HG03565 (cell line): ENCODE measurements around the gene TMIE.
"Not testable (repeated sequence)": the region's sequence is repeated elsewhere in the genome, so short reads cannot be mapped to it uniquely, and the experiment has no call there.

Experiments
- ATAC-seq: cut with Tn5 transposase; IDR thresholded peaks from one replicate; pipeline ENCODE4 v1.9.1; 2021; ENCODE audit warnings: mild to moderate bottlenecking, moderate library complexity; ENCODE audit not compliant: unreplicated experiment

The TMIE gene

GRCh38 chr3:46719044-46719565, 17.9 kb downstream of the TMIE start:
- ATAC-seq = no peak

GRCh38 chr3:46719735-46720271, 18.6 kb downstream of the TMIE start:
- no peak for ATAC-seq

- ATAC-seq = no peak
Observed at GRCh38 chr3:46721009-46721408, 19.8 kb downstream of the TMIE start.

GRCh38 chr3:46722443-46722842, 21.3 kb downstream of the TMIE start:
- ATAC-seq = no peak

- no peak for ATAC-seq
Observed at GRCh38 chr3:46724424-46724823, 23.2 kb downstream of the TMIE start.

- no peak for ATAC-seq
Observed at GRCh38 chr3:46725621-46726314, 24.6 kb downstream of the TMIE start.

GRCh38 chr3:46729038-46729437, 27.8 kb downstream of the TMIE start:
- no peak for ATAC-seq

- ATAC-seq = no peak
Observed at GRCh38 chr3:46730819-46731218, 29.6 kb downstream of the TMIE start.

- ATAC-seq = no peak
Observed at GRCh38 chr3:46731795-46732194, 30.6 kb downstream of the TMIE start.

GRCh38 chr3:46733026-46733800, 32.0 kb downstream of the TMIE start:
- ATAC-seq = no peak

- ATAC-seq = no peak
Observed at GRCh38 chr3:46734773-46735172, 33.6 kb downstream of the TMIE start.

GRCh38 chr3:46736006-46736872, 35.0 kb downstream of the TMIE start:
- no peak for ATAC-seq

- ATAC-seq = no peak
Observed at GRCh38 chr3:46737329-46737731, 36.1 kb downstream of the TMIE start.

- not testable (repeated sequence) for ATAC-seq
Observed at GRCh38 chr3:46739565-46739964, 38.4 kb downstream of the TMIE start.

GRCh38 chr3:46742992-46743585, 41.9 kb downstream of the TMIE start:
- no peak for ATAC-seq

- no peak for ATAC-seq
Observed at GRCh38 chr3:46746711-46747110, 45.5 kb downstream of the TMIE start.

- no peak for ATAC-seq
Observed at GRCh38 chr3:46748170-46748569, 47.0 kb downstream of the TMIE start.

GRCh38 chr3:46749129-46749528, 47.9 kb downstream of the TMIE start:
- ATAC-seq = no peak

- no peak for ATAC-seq
Observed at GRCh38 chr3:46750555-46751038, 49.4 kb downstream of the TMIE start.

- not testable (repeated sequence) for ATAC-seq
Observed at GRCh38 chr3:46753127-46753526, 51.9 kb downstream of the TMIE start.
